MM.1S (cell line): ENCODE results near the gene FAM72C.
"Not testable (repeated sequence)": the region's sequence is repeated elsewhere in the genome, so short reads cannot be mapped to it uniquely, and the experiment has no call there.

Experiments used
- DNase-seq: peaks from one replicate; pipeline ENCODE4 v3.0.0-alpha.2; 2015
- H2AFZ ChIP-seq: fragments of 300-600 bp; sonication (generic); 2 replicates; pipeline ENCODE4 v1.6.0; 2016; ENCODE audit warnings: antibody characterized with exemption, low read length
- H3F3A ChIP-seq: fragments of 300-600 bp; sonication (generic); 2 replicates; pipeline ENCODE4 v1.6.1; 2016; ENCODE audit warnings: mild to moderate bottlenecking, antibody characterized with exemption, low read length, moderate library complexity, mixed read lengths; ENCODE audit not compliant: insufficient read depth
- H3K27ac ChIP-seq: fragments of 300-600 bp; sonication (generic); 2 replicates; pipeline ENCODE4 v1.5.1; 2016; ENCODE audit warnings: mild to moderate bottlenecking, low read length
- H3K27me3 ChIP-seq: fragments of 300-600 bp; sonication (generic); replicated peaks from 2 replicates; pipeline ENCODE4 v1.6.0; 2016; ENCODE audit warnings: low read length; ENCODE audit not compliant: insufficient read depth
- H3K36me3 ChIP-seq: fragments of 300-600 bp; sonication (generic); replicated peaks from 2 replicates; pipeline ENCODE4 v1.6.1; 2016; ENCODE audit warnings: mild to moderate bottlenecking, low read length, mixed read lengths; ENCODE audit not compliant: insufficient read depth
- H3K4me1 ChIP-seq: fragments of 300-600 bp; sonication (generic); 2 replicates; pipeline ENCODE4 v1.6.1; 2016; ENCODE audit warnings: low read length, mixed read lengths
- H3K4me2 ChIP-seq: fragments of 300-600 bp; sonication (generic); 2 replicates; pipeline ENCODE4 v1.6.0; 2016; ENCODE audit warnings: low read depth, low read length
- H3K4me3 ChIP-seq: fragments of 300-600 bp; sonication (generic); 2 replicates; pipeline ENCODE4 v1.5.1; 2016; ENCODE audit warnings: low read length, mixed read lengths
- H3K79me2 ChIP-seq: fragments of 300-600 bp; sonication (generic); 2 replicates; pipeline ENCODE4 v1.6.1; 2016; ENCODE audit warnings: mixed run types, low read length, mixed read lengths
- H3K9ac ChIP-seq: fragments of 300-600 bp; sonication (generic); 2 replicates; pipeline ENCODE4 v1.6.1; 2016; ENCODE audit warnings: low read length, mixed read lengths
- H3K9me2 ChIP-seq: fragments of 300-600 bp; sonication (generic); replicated peaks from 2 replicates; pipeline ENCODE4 v1.6.1; 2016; ENCODE audit warnings: mild to moderate bottlenecking, low read length, mixed read lengths; ENCODE audit not compliant: insufficient read depth
- H3K9me3 ChIP-seq: fragments of 300-600 bp; sonication (generic); replicated peaks from 2 replicates; pipeline ENCODE4 v1.6.1; 2016; ENCODE audit warnings: mild to moderate bottlenecking, low read length, mixed read lengths; ENCODE audit not compliant: insufficient read depth
- H4K20me1 ChIP-seq: fragments of 300-600 bp; sonication (generic); 2 replicates; pipeline ENCODE4 v1.6.1; 2016; ENCODE audit warnings: mild to moderate bottlenecking, low read length, moderate library complexity, mixed read lengths; ENCODE audit not compliant: insufficient read depth

FAM72C gene

GRCh38 chr1:143918552-143918951 is 53.2 kb downstream of the FAM72C start:
- not testable (repeated sequence) for H3K4me3 ChIP-seq, H3K36me3 ChIP-seq, H3K9ac ChIP-seq, H3K4me2 ChIP-seq, H3K9me2 ChIP-seq, H3K9me3 ChIP-seq, H3K79me2 ChIP-seq, H3F3A ChIP-seq, H3K4me1 ChIP-seq, H3K27ac ChIP-seq, DNase-seq, H2AFZ ChIP-seq, H4K20me1 ChIP-seq, H3K27me3 ChIP-seq

- not testable (repeated sequence) for H3F3A ChIP-seq, H4K20me1 ChIP-seq, H3K79me2 ChIP-seq, DNase-seq, H3K4me3 ChIP-seq, H2AFZ ChIP-seq, H3K9me2 ChIP-seq, H3K4me1 ChIP-seq, H3K27ac ChIP-seq, H3K36me3 ChIP-seq, H3K4me2 ChIP-seq, H3K9me3 ChIP-seq, H3K27me3 ChIP-seq, H3K9ac ChIP-seq
Observed at GRCh38 chr1:143913705-143914104, 58.1 kb downstream of the FAM72C start.
